Large intestine (tissue), 3 donors: Measurements from ENCODE around the gene TTPAL. TPM values are rescaled to one million over a fixed set of nuclear protein-coding genes. Genes with fewer than 3 reads are reported as not detected.

Source experiments
- DNase-seq, 2 donors: peaks; one replicate each; pipeline versions ENCODE4 v3.0.0 to v3.0.0-alpha.2; 2013
- H3K27ac ChIP-seq: one replicate; pipeline ENCODE4 v1.5.1; 2013; ENCODE audit warnings: low read length
- H3K27me3 ChIP-seq: 2 replicates; pipeline ENCODE4 v1.6.1; 2013; ENCODE audit warnings: low read length; ENCODE audit not compliant: control insufficient read depth, insufficient read depth
- H3K36me3 ChIP-seq: 2 replicates; pipeline ENCODE4 v1.6.1; 2013; ENCODE audit warnings: low read length; ENCODE audit not compliant: control insufficient read depth, insufficient read depth
- H3K4me1 ChIP-seq: one replicate; pipeline ENCODE4 v1.6.1; 2013; ENCODE audit warnings: low read length; ENCODE audit not compliant: control insufficient read depth, insufficient read depth
- H3K4me3 ChIP-seq: one replicate; pipeline ENCODE4 v1.5.1; 2013; ENCODE audit warnings: low read length
- H3K9me3 ChIP-seq: one replicate; pipeline ENCODE4 v1.6.1; 2013; ENCODE audit warnings: mild to moderate bottlenecking, low read depth, low read length, moderate library complexity; ENCODE audit not compliant: control insufficient read depth
- WGBS: methylation state at CpG from one replicate; pipeline ENCODE4 v1.1.5; 2013; ENCODE audit warnings: low lambda C conversion rate; ENCODE audit not compliant: insufficient coverage; 5-methylcytosine and 5-hydroxymethylcytosine counted together
- polyA plus RNA-seq: library from polyadenylated mRNA; unstranded; fragments of 120-200 nt; gene quantifications from one replicate; pipeline ENCODE4 v1.2.1, GENCODE V29; 2013

Gene TTPAL
- polyA plus RNA-seq, 1 donor: 10.0 TPM

- WGBS: no CpG with 5 or more reads among the region's 3 CpGs
- H3K4me3 ChIP-seq: peak overlapping the region; percentile 97
- no peaks in the 10 kb centered on the region for H3K36me3 ChIP-seq
- H3K9me3 ChIP-seq: no peaks in the 10 kb centered on the region
- DNase-seq: no peak
- peaks cover 9% of the 10 kb centered on the region for H3K4me1 ChIP-seq
- peak overlapping the region; percentile 96 for H3K27ac ChIP-seq
- H3K27me3 ChIP-seq: peaks cover 3% of the 10 kb centered on the region
Observed at GRCh38 chr20:44520881-44521280, 45.2 kb downstream of the TTPAL start.

DNA sequence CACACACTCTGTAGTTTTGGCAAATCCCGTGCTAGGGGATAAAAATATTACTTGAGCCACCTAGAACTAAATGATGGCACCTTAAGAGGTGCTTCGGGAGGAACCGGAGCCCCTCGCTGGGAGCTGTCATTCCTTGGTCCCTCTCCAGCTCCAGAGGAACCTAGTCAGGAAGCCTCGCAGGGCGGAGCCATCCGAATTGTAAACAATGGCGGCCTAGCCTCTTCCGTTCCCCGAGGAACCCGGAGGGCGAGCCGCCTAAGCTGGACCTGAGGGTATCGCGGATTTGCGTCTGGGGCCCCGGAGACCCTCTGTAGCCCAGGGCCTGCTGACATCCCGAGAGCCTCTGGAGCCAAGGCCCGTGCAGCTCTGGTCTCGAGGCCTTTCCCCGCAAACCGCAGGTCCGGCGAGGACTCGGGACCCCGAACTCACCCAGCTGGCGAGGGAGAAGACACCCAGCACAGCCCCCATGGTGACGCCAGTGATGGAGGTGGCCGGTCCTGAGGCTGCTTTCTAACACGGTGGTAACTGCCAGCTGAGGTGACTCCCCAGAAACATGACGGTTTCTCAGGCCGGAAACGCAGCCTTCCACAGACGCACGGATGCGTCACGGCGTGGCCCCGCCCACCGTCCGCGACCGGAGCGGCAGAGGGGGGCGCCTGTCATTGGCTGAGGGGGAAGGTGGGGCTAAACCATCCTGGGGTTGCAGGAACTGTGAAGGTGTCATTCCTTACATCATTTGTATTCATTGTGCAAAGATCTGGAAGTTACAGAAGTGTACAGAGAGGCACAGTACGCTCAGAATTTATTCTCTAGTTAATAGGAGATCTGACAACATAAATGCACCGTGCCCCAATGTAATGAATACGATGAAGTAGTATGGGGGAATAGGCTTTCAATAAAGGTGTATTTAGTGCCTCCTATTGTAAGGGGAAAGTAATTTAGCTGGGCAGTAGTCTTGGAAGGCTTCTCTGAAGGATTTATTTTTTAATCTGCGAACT is 46.1 kb downstream of the TTPAL start, which contains the start of gene SERINC3:
TSS of gene SERINC3 (minus strand) at position 587 of the 998 bp plus-strand sequence. CDS start at position 468, 119 bp downstream.
- H3K36me3 ChIP-seq: no peaks in the 10 kb centered on the region
- H3K4me3 ChIP-seq: peak within 1 kb of the TSS; percentile 97
- peaks cover 9% of the 10 kb centered on the region for H3K4me1 ChIP-seq
- peak within 1 kb of the TSS; percentile 96 for H3K27ac ChIP-seq
- H3K27me3 ChIP-seq: peaks cover 3% of the 10 kb centered on the region
- WGBS: no CpG with 5 or more reads among the region's 49 CpGs
- H3K9me3 ChIP-seq: no peaks in the 10 kb centered on the region
- peak; percentile 96 to 98 for DNase-seq

GRCh38 chr20:44522841-44523240 is 47.2 kb downstream of the TTPAL start:
- no peaks in the 10 kb centered on the region for H3K9me3 ChIP-seq
- no peaks in the 10 kb centered on the region for H3K36me3 ChIP-seq
- DNase-seq: no peak
- no peak overlapping the region for H3K4me3 ChIP-seq
- WGBS: no CpG with 5 or more reads among the region's 1 CpG
- peaks cover 9% of the 10 kb centered on the region for H3K4me1 ChIP-seq
- H3K27ac ChIP-seq: no peak overlapping the region
- H3K27me3 ChIP-seq: peaks cover 3% of the 10 kb centered on the region

DNA sequence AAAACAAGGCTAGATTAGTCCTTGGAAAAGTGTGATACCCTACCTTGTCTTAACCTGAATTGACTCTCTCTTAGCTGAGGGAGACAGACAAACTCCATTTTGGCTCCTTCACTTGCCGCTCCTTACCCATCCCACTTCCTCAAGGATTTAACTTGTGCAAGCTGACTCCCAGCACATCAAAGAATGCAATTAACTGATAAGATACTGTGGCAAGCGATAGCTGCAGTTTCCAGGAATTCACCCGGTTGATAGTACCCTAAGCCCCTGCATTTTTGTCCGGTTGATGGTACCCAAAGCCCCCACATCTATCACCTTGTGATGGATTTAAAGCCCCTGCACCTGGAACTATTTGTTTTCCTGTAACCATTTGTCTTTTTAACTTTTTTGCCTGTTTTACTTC is 48.1 kb downstream of the TTPAL start:
- H3K4me3 ChIP-seq: no peak overlapping the region
- DNase-seq: no peak
- H3K27me3 ChIP-seq: peaks cover 3% of the 10 kb centered on the region
- H3K4me1 ChIP-seq: peaks cover 9% of the 10 kb centered on the region
- H3K36me3 ChIP-seq: no peaks in the 10 kb centered on the region
- 20% methylated on average over 1 of the region's 4 CpGs for WGBS
- no peak overlapping the region for H3K27ac ChIP-seq
- H3K9me3 ChIP-seq: no peaks in the 10 kb centered on the region

DNA sequence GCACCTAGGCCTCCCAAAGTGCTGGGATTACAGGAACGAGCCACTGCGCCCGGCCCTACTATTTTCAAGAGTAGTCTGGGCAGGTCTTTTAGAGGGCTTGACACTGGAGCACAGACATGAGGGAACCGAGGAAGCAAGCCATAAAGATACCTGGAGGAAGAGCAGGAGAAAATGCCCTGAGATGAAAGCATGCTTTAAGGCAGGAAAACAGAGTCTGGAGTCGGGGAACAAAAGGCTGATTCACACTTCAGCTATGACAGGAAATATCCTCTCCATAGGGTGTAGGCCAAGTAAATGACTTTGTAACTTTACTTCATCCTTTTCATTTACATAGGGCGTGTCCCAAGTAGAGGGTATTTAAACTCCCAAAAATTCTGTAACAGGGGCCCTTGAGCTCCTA is 50.5 kb downstream of the TTPAL start:
- H3K4me3 ChIP-seq: no peak overlapping the region
- peaks cover under 1% of the 10 kb centered on the region for H3K4me1 ChIP-seq
- no peaks in the 10 kb centered on the region for H3K36me3 ChIP-seq
- no peaks in the 10 kb centered on the region for H3K9me3 ChIP-seq
- DNase-seq: no peak
- WGBS: no CpG with 5 or more reads among the region's 6 CpGs
- H3K27me3 ChIP-seq: peaks cover 3% of the 10 kb centered on the region
- H3K27ac ChIP-seq: no peak overlapping the region

DNA sequence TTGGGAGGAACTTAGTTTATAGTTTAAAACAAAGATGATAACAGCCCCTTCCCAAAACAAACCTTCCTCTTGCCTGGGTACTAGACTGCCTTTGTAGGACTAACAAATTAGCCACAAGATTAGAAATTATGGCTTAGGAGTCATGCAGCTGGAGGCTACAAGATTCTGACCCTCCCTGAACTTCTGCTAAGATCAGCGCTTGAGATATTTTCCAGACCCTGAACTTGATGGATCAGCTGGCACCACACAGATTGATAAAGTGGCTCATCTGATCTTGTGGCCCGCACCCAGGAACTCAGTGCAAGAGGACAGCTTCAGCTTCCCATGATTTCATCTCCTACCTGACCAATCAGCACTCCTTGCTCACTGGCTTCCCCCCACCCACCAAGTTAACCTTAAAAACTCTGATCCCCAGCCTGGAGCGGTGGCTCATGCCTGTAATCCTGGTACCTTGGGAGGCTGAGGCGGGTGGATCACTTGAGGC is 52.1 kb downstream of the TTPAL start:
- Histone ChIP-seq H3K36me3 (no peaks in the 10 kb centered on the region), H3K27me3 (peaks cover 3% of the 10 kb centered on the region), H3K27ac (no peak overlapping the region), H3K9me3 (no peaks in the 10 kb centered on the region), H3K4me1 (no peaks in the 10 kb centered on the region), H3K4me3 (no peak overlapping the region)
- DNase-seq: no peak
- WGBS: 72% methylated on average over 2 of the region's 4 CpGs

DNA sequence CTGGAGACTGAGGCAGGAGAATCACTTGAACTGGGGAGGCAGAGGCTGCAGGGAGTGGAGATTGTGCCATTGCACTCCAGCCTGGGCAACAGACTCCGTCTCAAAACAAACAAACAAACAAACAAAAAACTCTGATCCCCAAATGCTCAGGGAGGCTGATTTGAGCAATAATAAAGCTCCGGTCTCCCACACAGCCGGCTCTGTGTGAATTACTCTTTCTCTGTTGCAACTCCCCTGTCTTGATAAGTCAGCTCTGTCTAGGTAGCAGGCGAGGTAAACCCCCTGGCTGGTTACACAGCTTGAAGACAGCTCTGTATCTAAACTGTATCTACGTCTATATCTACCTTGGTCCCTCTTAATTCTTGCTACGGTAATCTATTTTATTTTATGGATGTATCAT is 52.6 kb downstream of the TTPAL start:
- H3K9me3 ChIP-seq: no peaks in the 10 kb centered on the region
- no peaks in the 10 kb centered on the region for H3K4me1 ChIP-seq
- H3K36me3 ChIP-seq: no peaks in the 10 kb centered on the region
- peaks cover 3% of the 10 kb centered on the region for H3K27me3 ChIP-seq
- 100% methylated on average over 1 of the region's 6 CpGs for WGBS
- H3K4me3 ChIP-seq: no peak overlapping the region
- no peak overlapping the region for H3K27ac ChIP-seq
- no peak for DNase-seq

GRCh38 chr20:44532259-44532980 is 56.7 kb downstream of the TTPAL start:
- WGBS: no CpG with 5 or more reads among the region's 11 CpGs
- Histone ChIP-seq H3K27ac (peak overlapping the region; percentile 33), H3K4me1 (no peaks in the 10 kb centered on the region), H3K4me3 (peak overlapping the region; percentile 76), H3K36me3 (no peaks in the 10 kb centered on the region), H3K27me3 (no peaks in the 10 kb centered on the region), H3K9me3 (no peaks in the 10 kb centered on the region)
- peak in 1 of 2 donors; percentile 32 for DNase-seq

DNA sequence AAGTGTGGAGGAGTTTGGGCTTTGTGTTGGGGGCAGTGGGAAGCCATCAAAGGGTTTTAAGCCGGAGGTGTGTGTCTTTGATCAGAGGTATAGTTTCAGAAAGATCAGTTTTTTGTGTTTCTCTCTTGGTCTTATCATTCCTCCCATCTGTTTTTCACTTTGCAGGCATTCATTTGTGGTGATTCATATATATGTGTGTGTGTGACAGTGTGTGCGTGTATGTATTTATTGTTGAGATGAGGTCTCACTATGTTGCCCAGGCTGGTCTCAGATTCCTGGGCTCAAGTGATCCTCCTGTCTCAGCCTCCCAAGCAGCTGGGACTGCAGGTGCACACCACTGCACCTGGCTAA is 57.3 kb downstream of the TTPAL start:
- no peaks in the 10 kb centered on the region for H3K9me3 ChIP-seq
- WGBS: no CpG with 5 or more reads among the region's 2 CpGs
- no peak for DNase-seq
- no peaks in the 10 kb centered on the region for H3K4me1 ChIP-seq
- peak overlapping the region; percentile 76 for H3K4me3 ChIP-seq
- no peaks in the 10 kb centered on the region for H3K36me3 ChIP-seq
- H3K27ac ChIP-seq: no peak overlapping the region
- H3K27me3 ChIP-seq: no peaks in the 10 kb centered on the region

- Histone ChIP-seq H3K9me3 (no peaks in the 10 kb centered on the region), H3K4me1 (no peaks in the 10 kb centered on the region), H3K4me3 (no peak overlapping the region), H3K27ac (no peak overlapping the region), H3K27me3 (no peaks in the 10 kb centered on the region), H3K36me3 (no peaks in the 10 kb centered on the region)
- no CpG with 5 or more reads among the region's 4 CpGs for WGBS
- no peak for DNase-seq
Observed at GRCh38 chr20:44533928-44534327, 58.3 kb downstream of the TTPAL start.
